Activated T-helper 1 cell treated with anti-CD3 and anti-CD28 coated beads, Interleukin-2, amount 50 U/mL, for 16 hours (primary cell): ENCODE results near the gene CADPS2.

Source experiments
- DNase-seq, 2 donors: peaks; one replicate each; pipeline ENCODE4 v3.0.0-alpha.2; 2020; ENCODE audit warnings: low read depth in 1 of 2, low spot score in 1 of 2

The CADPS2 gene

DNA sequence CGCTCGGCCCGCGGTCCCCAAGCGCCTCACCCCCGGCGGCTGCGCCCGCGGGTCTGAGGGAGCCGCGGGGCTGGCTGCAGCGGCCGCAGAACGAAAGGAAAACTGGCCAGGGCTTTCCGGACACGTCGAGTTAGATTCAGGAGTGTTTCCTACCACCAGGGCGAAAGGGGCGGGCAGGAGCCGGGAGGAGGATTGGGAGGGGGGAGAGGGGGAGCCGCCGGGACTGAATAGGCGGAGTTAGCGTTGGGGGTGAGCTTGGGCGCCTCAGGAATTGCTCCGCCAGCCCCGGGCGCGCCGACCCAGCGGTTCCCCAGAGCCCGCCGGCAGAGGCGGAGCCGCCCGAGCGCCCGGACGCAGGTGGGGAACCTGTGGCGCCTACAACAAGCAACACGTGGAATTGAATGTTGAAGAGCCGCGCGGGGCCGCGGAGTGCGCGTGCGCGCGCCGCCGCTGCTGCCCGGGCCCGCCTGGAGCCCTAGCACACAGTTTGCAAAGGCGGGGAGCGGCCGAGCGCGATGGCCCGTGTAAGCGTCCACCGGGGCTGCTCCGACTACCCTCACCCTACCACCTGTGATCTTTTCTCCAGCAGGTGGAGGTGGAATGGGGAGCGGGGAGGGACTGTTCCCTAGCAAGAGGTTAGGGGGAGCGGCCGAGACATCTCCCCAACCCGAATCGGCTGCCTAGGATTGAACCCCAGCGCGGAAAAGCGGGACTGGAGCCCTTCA, at the start of gene CADPS2:
Gene CADPS2, minus strand, starts transcription at position 104 of the 725 bp plus-strand sequence. CDS start 123 bp downstream, outside the sequence.
- DNase-seq: no peak

DNA sequence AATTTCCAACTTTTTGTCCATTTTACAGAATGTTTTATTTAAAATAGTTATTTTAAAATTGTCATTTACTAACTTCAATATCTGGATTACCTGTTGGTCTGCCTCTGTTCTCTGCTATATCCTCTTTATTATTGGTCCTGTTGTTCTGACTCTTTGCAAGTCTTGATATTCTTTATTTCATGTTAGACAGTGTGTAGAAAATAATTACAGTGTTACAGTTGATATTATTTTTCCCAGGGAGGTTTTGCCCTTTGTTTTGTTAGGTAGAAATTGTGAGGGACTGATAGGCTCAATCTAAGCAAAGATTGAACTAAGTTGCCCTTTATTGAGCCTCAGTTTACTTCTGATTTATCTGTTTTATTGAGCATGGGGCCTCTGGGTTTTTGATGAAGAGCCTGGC, 49.4 kb upstream of the CADPS2 start:
- DNase-seq: no peak

DNA sequence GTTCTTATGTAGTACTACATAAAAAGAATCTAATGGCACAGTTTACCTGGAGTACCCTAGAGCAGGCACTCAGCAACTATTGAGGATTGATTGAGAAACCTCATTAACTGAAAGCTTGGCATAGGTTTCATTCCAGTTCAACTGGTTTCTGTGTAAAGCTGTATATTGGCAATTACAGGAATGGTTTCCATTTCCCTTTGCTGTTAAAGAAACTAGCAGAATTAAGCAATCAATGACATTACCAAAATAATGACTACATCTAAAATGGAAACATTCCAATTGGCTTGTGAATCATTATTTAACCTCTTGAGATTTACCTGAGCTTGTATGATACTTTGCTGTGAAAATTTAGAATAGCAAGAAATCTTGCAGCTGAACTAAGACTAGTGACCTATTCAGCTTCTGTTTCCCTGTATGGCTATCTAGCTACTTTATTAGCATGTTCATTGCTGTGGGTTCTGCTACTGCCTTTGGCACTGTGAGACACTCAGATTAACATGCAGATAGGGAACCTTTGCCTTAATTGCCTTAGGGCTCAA, 33.5 kb upstream of the CADPS2 start:
- no peak for DNase-seq

DNA sequence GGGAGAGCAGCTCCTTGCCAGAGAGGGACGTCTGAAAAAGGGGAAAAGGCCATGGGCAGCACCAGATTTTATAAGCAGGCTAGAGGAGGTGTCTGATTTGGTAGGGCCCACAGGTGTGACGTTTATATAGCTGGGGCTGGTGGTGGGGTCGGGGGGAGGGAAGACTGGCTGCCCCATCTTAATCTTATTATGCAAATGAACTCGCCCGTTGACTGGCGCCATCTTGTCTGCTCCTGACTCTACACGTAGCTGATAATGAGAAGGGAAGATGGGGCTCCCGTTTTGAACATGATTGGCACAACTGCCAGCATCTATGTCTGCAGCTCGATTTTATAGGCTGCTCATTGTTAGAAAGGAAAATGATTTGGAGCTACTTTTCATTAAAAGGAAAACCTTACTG, 28.6 kb upstream of the CADPS2 start:
- no peak for DNase-seq

DNA sequence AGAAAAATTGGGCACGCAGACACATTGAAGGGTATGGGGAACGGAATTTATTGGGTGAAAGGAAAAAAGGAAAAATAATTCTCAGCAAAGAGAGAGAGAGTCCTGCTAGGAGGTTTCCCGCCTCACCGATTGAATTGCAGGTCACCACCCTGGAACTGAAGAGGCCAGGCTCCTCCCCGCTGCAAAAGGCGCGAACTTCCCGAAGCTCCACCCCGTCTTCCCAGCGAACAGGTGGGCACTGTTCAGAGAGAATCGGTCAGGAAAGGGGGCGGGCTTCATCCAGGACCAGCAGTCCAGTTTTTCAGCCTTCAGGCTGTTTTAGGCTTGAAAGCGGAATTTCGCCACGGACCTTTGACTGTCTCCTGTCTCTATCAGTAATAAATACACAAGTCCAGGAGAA, 27.3 kb upstream of the CADPS2 start:
- no peak for DNase-seq

DNA sequence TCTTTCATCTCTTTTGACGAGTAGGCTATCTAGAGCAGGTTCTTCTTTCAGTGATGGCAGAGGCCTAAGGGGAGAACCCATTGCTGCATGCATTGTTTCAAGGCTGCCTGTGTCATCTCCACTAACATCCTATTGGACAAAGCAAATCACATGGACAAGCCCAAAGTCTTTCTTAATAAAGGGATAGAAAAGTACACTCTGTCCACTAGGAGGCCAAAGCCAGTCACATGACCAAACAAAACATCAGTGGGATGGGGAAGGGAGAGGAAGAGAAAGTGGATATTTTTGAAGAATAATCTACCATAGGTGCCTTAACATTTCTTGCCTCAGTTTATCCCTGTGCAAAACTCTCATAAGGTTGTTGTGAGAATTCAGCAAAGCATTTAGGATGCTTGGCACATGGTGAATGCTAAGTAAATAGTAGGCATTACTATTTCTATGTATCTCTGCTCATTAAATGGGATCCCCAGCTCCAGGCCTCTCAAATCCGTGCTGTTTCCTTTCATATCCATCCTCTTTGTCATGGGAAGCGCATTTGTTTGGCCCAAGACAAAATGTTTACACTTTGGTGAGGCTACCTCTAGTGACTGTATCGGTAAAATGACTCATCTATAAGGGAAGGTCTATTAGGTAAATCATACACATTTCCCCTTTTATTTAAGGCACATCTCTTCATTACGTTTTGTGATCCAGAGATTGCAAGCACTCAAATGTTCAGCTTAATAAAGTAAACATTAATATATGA, 16.7 kb upstream of the CADPS2 start:
- no peak for DNase-seq

DNA sequence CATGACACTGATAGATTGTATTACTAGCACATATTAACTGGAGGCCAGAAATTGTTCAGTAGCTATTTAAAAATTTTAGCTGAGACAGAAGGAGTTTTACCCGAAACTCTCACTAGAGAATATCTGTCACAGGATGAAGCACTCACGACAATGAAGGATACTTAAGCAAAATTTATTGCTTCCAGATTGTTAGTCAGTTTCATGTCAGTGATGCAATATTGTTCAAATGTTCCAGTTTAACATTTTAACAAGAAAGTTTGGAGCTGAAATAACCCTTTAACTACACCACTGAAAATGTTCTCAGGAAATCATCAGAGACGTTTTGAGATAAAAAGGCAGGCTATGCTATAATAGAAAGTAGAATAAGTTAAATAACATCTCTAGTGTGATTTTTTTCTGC, 15.0 kb upstream of the CADPS2 start:
- no peak for DNase-seq

DNA sequence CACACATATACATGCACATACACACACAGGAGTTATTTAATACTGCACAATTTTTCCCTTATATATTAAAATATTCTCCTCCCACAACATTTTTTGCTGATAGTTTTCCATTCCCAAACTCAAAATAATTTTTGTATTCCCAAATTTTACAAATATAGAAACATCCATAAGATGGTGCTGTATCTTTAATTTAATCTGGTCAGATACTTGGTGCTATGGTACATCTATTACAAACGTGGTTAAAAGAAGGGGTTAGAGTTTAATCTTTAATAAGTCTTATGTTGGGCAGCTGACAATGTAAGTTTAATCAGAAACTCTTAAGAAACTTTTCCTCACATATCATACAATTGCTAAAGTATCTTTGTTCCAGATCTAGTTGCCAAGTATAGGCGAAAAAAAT, 10.2 kb upstream of the CADPS2 start:
- DNase-seq: no peak

DNA sequence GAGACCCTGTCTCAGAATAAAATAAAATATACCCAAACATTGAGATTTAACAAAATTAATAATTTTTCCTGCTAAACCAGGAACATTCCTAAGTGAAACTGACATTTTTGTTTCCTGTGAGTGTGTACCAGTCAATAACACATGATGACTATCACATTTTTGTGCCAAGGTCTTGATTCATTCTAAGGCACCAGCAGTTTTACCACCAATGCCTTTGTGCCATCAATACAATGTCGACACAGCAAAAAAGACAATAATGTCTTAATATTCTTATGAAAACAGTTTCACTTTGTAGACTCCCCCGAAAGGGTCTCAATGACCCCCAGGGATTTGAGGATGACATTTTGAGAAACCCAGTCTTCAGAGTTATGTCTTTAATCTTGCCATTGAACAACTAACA, 7.2 kb upstream of the CADPS2 start:
- DNase-seq: no peak

DNA sequence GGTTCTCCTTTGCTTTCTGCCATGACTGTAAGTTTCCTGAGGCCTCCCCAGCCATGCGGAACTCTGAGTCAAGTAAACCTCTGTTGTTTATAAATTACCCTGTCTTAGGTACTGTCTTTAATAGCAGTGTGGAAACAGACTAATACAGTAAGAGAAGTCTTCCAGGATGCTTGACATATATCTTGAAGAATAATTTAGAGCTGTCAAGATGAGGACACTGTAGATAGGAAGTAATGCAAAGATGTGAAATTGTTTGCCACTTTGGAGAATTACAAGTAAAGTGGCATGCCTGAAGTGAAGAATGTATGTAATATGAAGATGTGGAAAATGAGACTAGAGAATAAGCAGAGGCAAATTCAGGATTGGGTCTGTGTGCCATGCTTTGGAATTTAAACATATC, 2.9 kb upstream of the CADPS2 start:
- DNase-seq: no peak

DNA sequence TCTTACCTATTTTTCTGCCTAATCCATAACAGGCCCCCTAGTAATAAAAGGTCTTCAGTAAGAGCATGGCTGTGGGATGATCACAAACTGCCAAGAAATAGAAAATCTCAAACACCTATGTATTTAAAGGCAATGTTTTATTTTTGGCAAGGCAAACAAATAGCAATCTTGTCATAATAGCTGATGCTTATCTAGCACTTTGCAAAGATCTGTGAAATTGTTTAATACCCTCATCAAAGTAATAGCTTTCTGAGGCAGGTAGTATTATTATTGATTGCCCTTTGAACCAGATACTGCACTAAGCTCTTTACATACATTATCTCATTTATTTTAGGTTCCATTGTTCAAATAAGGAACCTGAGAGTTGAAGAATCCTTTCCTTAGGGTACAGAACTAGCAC, 1.6 kb upstream of the CADPS2 start:
- no peak for DNase-seq

DNA sequence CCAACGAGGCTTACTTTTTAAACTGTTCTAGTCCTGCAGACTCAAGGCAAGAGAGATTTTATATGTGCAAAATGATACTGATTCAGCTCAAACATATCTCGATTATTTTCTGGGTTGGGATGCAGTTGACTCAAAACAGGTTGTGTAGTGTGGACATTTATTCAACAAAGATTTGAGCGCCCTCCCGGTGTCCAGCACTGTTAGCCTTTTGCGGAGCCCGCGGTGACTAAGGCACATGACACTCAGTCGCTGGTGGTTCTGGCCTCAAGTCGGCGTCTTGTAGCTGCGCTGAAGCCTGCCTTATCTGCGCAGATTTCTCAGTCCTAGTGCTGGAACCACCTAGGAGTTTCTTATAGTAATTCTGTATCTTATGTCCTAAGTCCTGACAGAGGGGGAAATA, 938 bp upstream of the CADPS2 start:
- DNase-seq: no peak

DNA sequence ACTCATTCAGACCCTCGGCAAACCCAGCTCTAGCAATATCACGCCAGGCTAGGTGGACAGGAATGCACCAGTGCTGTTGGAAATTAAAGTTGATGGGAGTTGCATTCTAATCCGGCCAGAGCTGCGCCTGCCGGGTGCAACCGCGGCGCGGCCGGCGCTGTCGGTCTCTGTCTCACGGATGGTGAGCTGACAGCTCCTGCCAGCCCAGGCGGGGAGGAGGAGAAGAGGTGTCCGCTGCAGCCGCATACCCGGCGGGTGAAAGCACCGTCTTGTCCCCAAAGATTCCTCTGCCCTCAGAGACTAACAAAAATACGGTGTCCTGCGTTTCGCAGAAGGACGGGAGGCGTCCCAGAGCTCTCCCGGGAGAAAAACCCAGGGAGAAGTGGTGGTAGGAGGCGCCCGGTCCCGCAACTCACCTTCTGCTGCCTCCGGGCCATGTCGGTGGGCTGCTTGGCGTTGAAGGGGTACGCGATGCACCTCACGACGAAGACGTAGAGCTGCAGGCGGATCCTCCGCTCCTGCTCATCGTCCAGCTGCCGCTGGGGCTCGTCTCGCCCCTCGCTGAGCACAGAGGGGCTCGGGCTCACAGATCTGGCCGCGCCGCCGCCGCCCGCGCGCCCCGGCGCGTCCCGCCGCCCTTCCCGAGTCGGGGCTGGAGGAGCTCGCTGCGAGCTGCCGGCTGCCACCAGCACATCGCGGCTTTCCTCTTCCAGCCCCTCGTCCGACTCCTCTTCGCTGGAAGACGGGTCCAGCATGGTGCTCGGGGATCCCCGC, 490 bp downstream of the CADPS2 start:
- DNase-seq: no peak

DNA sequence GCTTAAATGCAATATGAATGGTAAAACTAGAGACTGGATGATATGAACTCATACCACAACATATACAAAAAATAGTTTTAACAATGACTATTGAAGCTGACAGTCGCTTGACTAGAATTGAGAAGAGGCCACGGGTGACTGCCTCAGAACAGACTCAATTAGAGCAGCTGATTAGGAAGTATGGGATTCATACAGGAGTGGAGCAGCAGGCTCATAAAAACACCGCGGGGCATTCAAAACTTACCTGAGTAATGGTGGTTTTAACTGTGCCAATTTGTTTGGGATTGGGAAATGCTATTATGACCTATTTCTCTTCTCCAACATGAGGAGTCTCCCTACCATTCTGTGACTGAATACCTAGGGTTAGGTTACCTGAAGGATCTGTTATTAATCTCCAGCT, 2.1 kb downstream of the CADPS2 start:
- no peak for DNase-seq

DNA sequence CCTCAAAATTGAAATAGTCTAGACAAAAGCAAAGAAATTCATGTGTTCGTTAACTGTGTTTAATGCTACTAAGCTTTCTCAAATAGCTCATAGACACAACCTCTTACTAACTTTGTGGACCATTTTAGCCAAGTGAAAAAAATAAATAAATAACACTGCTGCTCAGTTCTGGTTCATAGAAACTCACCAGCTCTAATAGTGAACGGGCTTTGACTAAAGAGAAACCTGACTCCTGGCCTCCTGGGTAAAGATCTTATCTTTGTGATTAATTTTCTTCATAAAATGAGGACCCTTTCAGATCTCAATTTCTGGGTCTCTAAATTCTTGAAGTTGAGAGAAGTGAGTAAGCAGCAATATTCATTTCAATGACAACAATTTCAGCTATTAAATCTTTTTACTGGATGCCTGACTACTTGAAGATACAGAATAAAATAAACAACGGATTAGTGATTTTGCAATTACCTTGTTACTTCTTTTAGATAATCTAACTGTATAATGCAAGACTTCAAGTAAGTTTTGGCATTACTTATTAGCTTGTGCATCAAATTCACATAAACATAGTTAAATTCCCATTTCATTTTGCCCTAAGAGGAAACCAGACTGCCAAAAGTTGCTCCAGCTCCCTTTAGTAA, 3.1 kb downstream of the CADPS2 start:
- DNase-seq: no peak

DNA sequence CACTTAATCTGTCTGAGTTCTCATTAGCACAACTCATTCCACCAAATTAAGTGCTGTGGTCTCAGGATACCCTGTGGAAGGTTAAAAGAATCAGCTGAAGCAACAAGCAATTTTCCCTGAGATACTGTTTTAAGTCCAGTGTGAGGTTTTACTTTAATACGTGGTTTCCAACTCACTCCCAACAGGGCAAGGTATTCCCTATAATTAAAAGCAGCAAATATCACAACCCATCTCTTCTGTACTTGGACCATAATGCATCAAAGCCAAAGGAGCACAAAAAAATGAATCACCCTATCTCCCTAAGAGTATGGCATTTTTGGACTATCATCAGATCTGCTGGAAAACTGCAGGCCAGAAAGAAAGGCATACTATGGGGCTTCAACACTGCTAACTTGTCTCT, 4.9 kb downstream of the CADPS2 start:
- no peak for DNase-seq

DNA sequence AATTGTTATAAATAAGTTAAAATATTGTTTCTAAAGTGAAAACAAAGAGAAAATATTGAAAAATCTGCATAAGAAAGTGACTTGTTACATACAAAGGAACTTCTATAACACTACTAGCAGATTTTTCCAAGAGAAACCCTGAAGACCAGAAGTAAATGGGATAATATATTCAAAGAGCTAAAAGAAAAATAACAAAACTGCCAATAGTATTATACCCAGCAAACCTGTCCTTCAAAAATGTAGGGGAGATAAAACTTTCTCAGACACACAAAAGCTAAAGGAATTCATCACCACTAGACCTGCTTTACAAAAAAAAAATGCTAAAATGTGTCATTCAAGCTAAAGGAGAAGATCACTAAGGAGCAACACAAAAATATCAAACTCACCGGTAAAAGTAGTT, 17.0 kb downstream of the CADPS2 start:
- no peak for DNase-seq

DNA sequence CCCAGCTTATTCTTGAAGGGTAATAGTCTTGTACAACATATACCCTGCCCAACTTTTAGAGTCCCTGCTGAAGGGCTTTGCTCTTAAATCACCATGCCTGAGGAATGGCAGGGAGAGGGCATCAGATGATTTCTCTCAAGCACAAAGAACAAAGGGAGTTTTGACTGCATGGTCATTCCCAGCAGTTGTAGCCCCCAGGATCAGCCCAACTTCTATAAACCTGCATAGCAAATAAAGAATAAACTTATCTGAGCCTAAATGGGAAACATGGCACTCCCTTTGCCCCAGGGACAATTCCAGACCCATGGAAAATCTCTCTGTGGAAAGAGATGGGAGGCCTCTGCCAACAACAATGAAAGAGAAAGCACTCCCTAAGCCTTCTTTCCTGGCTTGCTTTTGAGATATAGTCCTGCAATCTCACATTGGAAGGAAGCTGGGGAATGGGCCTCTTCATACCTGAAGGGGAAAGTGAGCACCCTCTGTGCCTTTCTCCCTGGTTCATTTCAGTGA, 18.7 kb downstream of the CADPS2 start:
- no peak for DNase-seq

DNA sequence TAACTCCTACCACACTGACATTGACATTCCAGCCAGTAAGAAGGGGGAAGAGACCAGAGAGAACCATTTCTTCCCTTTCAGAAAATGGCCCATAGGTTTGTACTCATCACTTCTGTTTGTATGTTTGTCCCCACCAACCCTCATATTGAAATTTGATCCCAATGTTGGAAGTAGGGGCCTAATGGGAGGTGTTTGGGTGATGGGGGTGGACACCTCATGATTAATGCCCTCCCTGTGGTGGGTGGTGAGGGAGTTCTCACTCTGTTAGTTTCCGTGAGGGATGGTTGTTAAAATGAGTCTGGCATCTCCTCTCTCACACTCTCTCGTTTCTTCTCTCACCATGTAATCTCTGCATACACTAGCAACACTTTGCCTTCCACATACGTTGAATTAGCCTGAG, 21.4 kb downstream of the CADPS2 start:
- DNase-seq: no peak

DNA sequence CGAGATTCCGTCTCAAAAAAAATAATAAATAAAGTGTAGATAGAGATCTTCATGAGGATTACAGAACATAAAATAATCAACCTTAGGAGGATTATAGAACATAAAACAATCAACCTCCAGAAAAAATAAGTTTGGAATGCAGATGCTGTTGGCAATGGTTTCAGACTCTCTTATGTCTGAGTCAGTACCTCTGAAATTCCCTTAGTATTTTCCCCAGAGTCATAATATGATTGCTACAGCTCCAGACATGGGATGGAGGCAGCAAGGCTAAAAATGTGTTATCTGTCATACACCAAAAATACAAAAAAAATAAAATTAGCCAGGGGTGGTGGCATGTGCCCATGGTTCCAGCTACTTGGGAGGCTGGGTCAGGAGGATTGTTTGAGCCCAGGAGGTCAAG, 22.2 kb downstream of the CADPS2 start:
- no peak for DNase-seq

DNA sequence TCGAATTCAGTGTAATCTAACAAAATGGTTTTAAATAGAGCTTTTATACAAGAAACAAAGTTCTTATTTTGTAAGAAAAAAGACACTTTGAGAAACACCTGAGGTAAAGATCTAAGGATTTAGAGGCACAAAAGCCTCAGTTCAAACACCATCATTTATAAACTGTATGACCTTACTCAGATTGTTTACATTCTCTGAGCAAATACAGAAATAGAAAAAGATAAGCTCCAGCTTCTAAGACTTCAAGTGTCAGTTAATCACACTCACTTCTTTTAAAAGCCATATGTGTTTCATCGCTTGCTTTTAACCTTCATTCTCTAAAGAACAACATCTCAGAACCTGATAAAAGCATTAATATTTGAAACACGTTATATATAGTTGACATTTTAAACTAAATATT, 27.9 kb downstream of the CADPS2 start:
- DNase-seq: no peak
